Endothelial cell (in vitro differentiated cells): Measurements from ENCODE around the gene GHDC. TPM values are rescaled to one million over a fixed set of nuclear protein-coding genes. Genes with fewer than 3 reads are reported as not detected.
A peak's percentile ranks its signal among the peaks of the same experiment; 100 is the strongest.
"Not testable (repeated sequence)": the region's sequence is repeated elsewhere in the genome, so short reads cannot be mapped to it uniquely, and the experiment has no call there.

Experiments used
- DNase-seq: peaks from one replicate; pipeline ENCODE4 v3.0.0; 2021; ENCODE audit warnings: low spot score
- H3K27ac Mint-ChIP-seq: one replicate; pipeline ENCODE4 v1.8.0; 2021; ENCODE audit warnings: mixed read lengths, inconsistent platforms; ENCODE audit not compliant: unreplicated experiment
- H3K27me3 Mint-ChIP-seq: one replicate; pipeline ENCODE4 v1.8.0; 2021; ENCODE audit warnings: mild to moderate bottlenecking, moderate library complexity, mixed read lengths, inconsistent platforms; ENCODE audit not compliant: unreplicated experiment
- H3K36me3 Mint-ChIP-seq: one replicate; pipeline ENCODE4 v1.8.0; 2021; ENCODE audit warnings: mild to moderate bottlenecking, low read depth, mixed read lengths, inconsistent platforms; ENCODE audit not compliant: unreplicated experiment
- H3K4me1 Mint-ChIP-seq: one replicate; pipeline ENCODE4 v1.8.0; 2021; ENCODE audit warnings: mild to moderate bottlenecking, mixed read lengths, inconsistent platforms; ENCODE audit not compliant: unreplicated experiment
- H3K4me3 Mint-ChIP-seq: one replicate; pipeline ENCODE4 v1.8.0; 2021; ENCODE audit warnings: mild to moderate bottlenecking, mixed read lengths, inconsistent platforms; ENCODE audit not compliant: unreplicated experiment
- H3K9me3 Mint-ChIP-seq: one replicate; pipeline ENCODE4 v1.8.0; 2021; ENCODE audit warnings: mixed read lengths, inconsistent platforms; ENCODE audit not compliant: unreplicated experiment
- CTCF ChIP-seq: fragments of 200-600 bp; sonication (generic); IDR thresholded peaks from one replicate; pipeline ENCODE4 v1.5.0; 2021; ENCODE audit warnings: antibody characterized with exemption; ENCODE audit not compliant: unreplicated experiment
- total RNA-seq: library from RNA; stranded (reverse); fragmentation: NEBNext Ultra II Directional; extraction: Animal tissue kit (Norgen Biotek cat#: 25700); gene quantifications from one replicate; pipeline ENCODE4 v1.2.1, GENCODE V29; 2021; ENCODE audit not compliant: unreplicated experiment

Gene GHDC
- total RNA-seq, 1 donor from 2014 or later = 7.2 TPM

- Mint-ChIP-seq H3K4me3 (peak overlapping the region; percentile 4), H3K27me3 (peaks cover 10% of the 10 kb centered on the region), H3K27ac (peak overlapping the region; percentile 1), H3K9me3 (no peaks in the 10 kb centered on the region), H3K36me3 (peaks cover 4% of the 10 kb centered on the region), H3K4me1 (peaks cover 21% of the 10 kb centered on the region)
- no peak for TF ChIP-seq CTCF
- no peak for DNase-seq
Measured at GRCh38 chr17:42190491-42191274, 3.6 kb downstream of the GHDC start.

GRCh38 chr17:42189651-42189965 is 4.7 kb downstream of the GHDC start:
- Mint-ChIP-seq H3K36me3 (peaks cover 4% of the 10 kb centered on the region), H3K9me3 (no peaks in the 10 kb centered on the region), H3K4me3 (no peak overlapping the region), H3K4me1 (peaks cover 25% of the 10 kb centered on the region), H3K27ac (no peak overlapping the region), H3K27me3 (peaks cover 11% of the 10 kb centered on the region)
- no peak for TF ChIP-seq CTCF
- DNase-seq = no peak

GRCh38 chr17:42188749-42189650 is 5.3 kb downstream of the GHDC start:
- Mint-ChIP-seq H3K36me3 (peaks cover 4% of the 10 kb centered on the region), H3K27ac (no peak overlapping the region)

GRCh38 chr17:42187833-42188232 is 6.5 kb downstream of the GHDC start:
- H3K9me3 Mint-ChIP-seq = no peaks in the 10 kb centered on the region
- H3K27ac Mint-ChIP-seq = no peak overlapping the region
- peaks cover 12% of the 10 kb centered on the region for H3K27me3 Mint-ChIP-seq
- DNase-seq = no peak
- H3K4me1 Mint-ChIP-seq = peaks cover 28% of the 10 kb centered on the region
- no peak for TF ChIP-seq CTCF
- peaks cover 4% of the 10 kb centered on the region for H3K36me3 Mint-ChIP-seq
- H3K4me3 Mint-ChIP-seq = no peak overlapping the region

More at GRCh38 chr17:42188749-42189650, 5.3 kb downstream of the GHDC start:
- no peak for TF ChIP-seq CTCF
- H3K27me3 Mint-ChIP-seq = peaks cover 12% of the 10 kb centered on the region
- DNase-seq = no peak
- H3K9me3 Mint-ChIP-seq = no peaks in the 10 kb centered on the region
- H3K4me3 Mint-ChIP-seq = no peak overlapping the region
- H3K4me1 Mint-ChIP-seq = peaks cover 23% of the 10 kb centered on the region

- peaks cover 14% of the 10 kb centered on the region for H3K27me3 Mint-ChIP-seq
- DNase-seq, H3K27ac Mint-ChIP-seq, H3K9me3 Mint-ChIP-seq, H3K36me3 Mint-ChIP-seq, H3K4me3 Mint-ChIP-seq: not testable (repeated sequence)
- peaks cover 29% of the 10 kb centered on the region for H3K4me1 Mint-ChIP-seq
Measured at GRCh38 chr17:42186191-42186590, 8.1 kb downstream of the GHDC start.
